Measurements from ENCODE around the gene PITPNC1.
"Not testable (repeated sequence)": the region's sequence is repeated elsewhere in the genome, so short reads cannot be mapped to it uniquely, and the experiment has no call there.

The PITPNC1 gene

DNA sequence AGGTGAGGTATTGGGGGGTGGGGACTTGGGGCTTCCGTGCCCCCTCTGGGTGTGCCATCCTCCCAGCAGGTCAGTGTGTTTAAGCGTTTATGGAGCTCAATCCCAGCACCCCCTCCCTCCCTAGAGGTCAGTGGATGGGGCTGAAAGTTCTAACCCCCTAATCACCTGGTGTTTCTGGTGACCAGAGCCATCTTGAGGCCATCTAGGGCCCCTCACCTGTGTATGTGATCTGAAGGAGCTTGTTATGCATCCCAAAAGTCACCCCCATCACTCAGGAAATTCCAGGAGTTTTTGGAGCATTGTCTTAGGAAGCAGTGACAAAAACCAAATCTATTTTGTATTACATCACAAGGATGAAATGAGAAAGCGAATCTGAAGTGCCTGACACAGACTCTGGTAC is 272.8 kb downstream of the PITPNC1 start:
- Histone ChIP-seq H2BK12ac (ENCODE audit: low read length) (no peak overlapping the region), H3K27ac (replicated peaks; ENCODE audit: low read length) (no peak overlapping the region), H3K23ac (ENCODE audit: low read depth, low read length, poor library complexity) (no peak overlapping the region), H3K79me1 (ENCODE audit: low read depth, low read length) (peaks cover 2% of the 10 kb centered on the region), H3K14ac (ENCODE audit: low read length) (no peak overlapping the region), H2BK120ac (ENCODE audit: low read depth, low read length) (no peak overlapping the region), H3K4me3 (ENCODE audit: low read length in 2 of 2) (no peak overlapping the region), H3K36me3 (replicated peaks in 1 of 2; ENCODE audit: control insufficient read depth in 2 of 2, insufficient read depth in 2 of 2, low read length in 2 of 2) (no peaks in the 10 kb centered on the region), H4K91ac (ENCODE audit: low read depth, low read length, poor library complexity) (no peak overlapping the region), H3K4me1 (ENCODE audit: control insufficient read depth in 2 of 2, insufficient read depth in 1 of 2, low read depth in 1 of 2, low read length in 2 of 2) (no peaks in the 10 kb centered on the region), H2BK5ac (ENCODE audit: low read length) (no peak overlapping the region), H2AK5ac (ENCODE audit: low read depth, low read length) (no peak overlapping the region), H3K27me3 (ENCODE audit: control insufficient read depth in 3 of 3, insufficient read depth in 3 of 3, low read depth in 1 of 3, low read length in 3 of 3) (no peaks in the 10 kb centered on the region), H3K9me3 (replicated peaks in 1 of 2; ENCODE audit: control insufficient read depth in 2 of 2, insufficient read depth in 1 of 2, low read depth in 1 of 2, low read length in 2 of 2) (no peaks in the 10 kb centered on the region), H3K4me2 (ENCODE audit: insufficient read depth, low read length, poor library complexity, severe bottlenecking) (no peak overlapping the region), H3K18ac (ENCODE audit: low read length) (no peak overlapping the region), H2AFZ (ENCODE audit: low read length) (no peak overlapping the region), H3K9ac (ENCODE audit: low read depth, low read length, poor library complexity) (no peak overlapping the region), H4K8ac (ENCODE audit: low read depth, low read length) (no peak overlapping the region), H2BK15ac (ENCODE audit: low read length) (no peak overlapping the region), H3K4ac (ENCODE audit: low read length) (no peak overlapping the region)
- WGBS, 2 donors (ENCODE audit: extremely low coverage in 2 of 2, insufficient read length in 2 of 2, insufficient replicate concordance in 1 of 2): no CpG with 5 or more reads among the region's 3 CpGs
- DNase-seq (ENCODE audit: low spot score): no peak

- H2BK120ac ChIP-seq (ENCODE audit: low read depth, low read length); H4K8ac ChIP-seq (ENCODE audit: low read depth, low read length); H3K27me3 ChIP-seq (ENCODE audit: control insufficient read depth in 3 of 3, insufficient read depth in 3 of 3, low read depth in 1 of 3, low read length in 3 of 3); H3K9me3 ChIP-seq (replicated peaks in 1 of 2; ENCODE audit: control insufficient read depth in 2 of 2, insufficient read depth in 1 of 2, low read depth in 1 of 2, low read length in 2 of 2); H3K4me3 ChIP-seq (ENCODE audit: low read length in 2 of 2); H3K23ac ChIP-seq (ENCODE audit: low read depth, low read length, poor library complexity); H4K91ac ChIP-seq (ENCODE audit: low read depth, low read length, poor library complexity); H3K4me2 ChIP-seq (ENCODE audit: insufficient read depth, low read length, poor library complexity, severe bottlenecking); H2BK5ac ChIP-seq (ENCODE audit: low read length); H3K79me1 ChIP-seq (ENCODE audit: low read depth, low read length); DNase-seq (ENCODE audit: low spot score); H2AFZ ChIP-seq (ENCODE audit: low read length); H2AK5ac ChIP-seq (ENCODE audit: low read depth, low read length); H2BK12ac ChIP-seq (ENCODE audit: low read length); H3K4ac ChIP-seq (ENCODE audit: low read length); H3K36me3 ChIP-seq (replicated peaks in 1 of 2; ENCODE audit: control insufficient read depth in 2 of 2, insufficient read depth in 2 of 2, low read length in 2 of 2); H3K27ac ChIP-seq (replicated peaks; ENCODE audit: low read length); H2BK15ac ChIP-seq (ENCODE audit: low read length); H3K4me1 ChIP-seq (ENCODE audit: control insufficient read depth in 2 of 2, insufficient read depth in 1 of 2, low read depth in 1 of 2, low read length in 2 of 2); H3K18ac ChIP-seq (ENCODE audit: low read length); H3K14ac ChIP-seq (ENCODE audit: low read length); H3K9ac ChIP-seq (ENCODE audit: low read depth, low read length, poor library complexity): not testable (repeated sequence)
- no CpG with 5 or more reads among the region's 7 CpGs for WGBS, 2 donors (ENCODE audit: extremely low coverage in 2 of 2, insufficient read length in 2 of 2, insufficient replicate concordance in 1 of 2)
Observed at GRCh38 chr17:67651218-67651579, 274.1 kb downstream of the PITPNC1 start.

DNA sequence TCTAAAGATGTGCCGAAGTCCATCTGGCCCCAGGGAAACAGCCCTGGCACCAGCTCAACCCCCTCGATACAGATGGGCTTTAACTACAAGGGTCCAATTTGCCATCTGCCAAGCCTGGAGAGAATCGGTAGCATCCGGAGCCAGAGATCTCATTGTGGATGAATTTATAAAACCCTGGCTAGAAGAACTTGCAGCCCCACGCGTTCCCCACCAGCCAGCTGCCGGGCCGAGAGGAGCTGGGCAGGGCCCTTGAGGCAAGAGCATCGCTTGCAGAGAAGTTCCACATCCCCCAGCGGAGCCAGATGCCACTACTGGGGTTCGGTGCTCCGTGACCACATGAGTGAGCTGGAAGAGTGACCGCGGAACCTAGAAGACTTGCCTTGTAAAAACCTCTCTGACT is 275.4 kb downstream of the PITPNC1 start:
- no peaks in the 10 kb centered on the region for H3K27me3 ChIP-seq (ENCODE audit: control insufficient read depth in 3 of 3, insufficient read depth in 3 of 3, low read depth in 1 of 3, low read length in 3 of 3)
- H2BK5ac ChIP-seq (ENCODE audit: low read length): no peak overlapping the region
- H2AK5ac ChIP-seq (ENCODE audit: low read depth, low read length): no peak overlapping the region
- no peak overlapping the region for H3K14ac ChIP-seq (ENCODE audit: low read length)
- H2BK120ac ChIP-seq (ENCODE audit: low read depth, low read length): no peak overlapping the region
- H3K4me1 ChIP-seq (ENCODE audit: control insufficient read depth in 2 of 2, insufficient read depth in 1 of 2, low read depth in 1 of 2, low read length in 2 of 2): no peaks in the 10 kb centered on the region
- H4K8ac ChIP-seq (ENCODE audit: low read depth, low read length): no peak overlapping the region
- H3K18ac ChIP-seq (ENCODE audit: low read length): no peak overlapping the region
- no peak overlapping the region for H3K4ac ChIP-seq (ENCODE audit: low read length)
- H3K9ac ChIP-seq (ENCODE audit: low read depth, low read length, poor library complexity): no peak overlapping the region
- no peak for DNase-seq (ENCODE audit: low spot score)
- no CpG with 5 or more reads among the region's 14 CpGs for WGBS, 2 donors (ENCODE audit: extremely low coverage in 2 of 2, insufficient read length in 2 of 2, insufficient replicate concordance in 1 of 2)
- H3K4me3 ChIP-seq (ENCODE audit: low read length in 2 of 2): no peak overlapping the region
- no peak overlapping the region for H3K4me2 ChIP-seq (ENCODE audit: insufficient read depth, low read length, poor library complexity, severe bottlenecking)
- H2AFZ ChIP-seq (ENCODE audit: low read length): no peak overlapping the region
- H3K23ac ChIP-seq (ENCODE audit: low read depth, low read length, poor library complexity): no peak overlapping the region
- no peak overlapping the region for H4K91ac ChIP-seq (ENCODE audit: low read depth, low read length, poor library complexity)
- no peaks in the 10 kb centered on the region for H3K36me3 ChIP-seq (replicated peaks in 1 of 2; ENCODE audit: control insufficient read depth in 2 of 2, insufficient read depth in 2 of 2, low read length in 2 of 2)
- H3K9me3 ChIP-seq (replicated peaks in 1 of 2; ENCODE audit: control insufficient read depth in 2 of 2, insufficient read depth in 1 of 2, low read depth in 1 of 2, low read length in 2 of 2): no peaks in the 10 kb centered on the region
- H2BK15ac ChIP-seq (ENCODE audit: low read length): no peak overlapping the region
- H3K27ac ChIP-seq (replicated peaks; ENCODE audit: low read length): no peak overlapping the region
- no peaks in the 10 kb centered on the region for H3K79me1 ChIP-seq (ENCODE audit: low read depth, low read length)
- H2BK12ac ChIP-seq (ENCODE audit: low read length): no peak overlapping the region

DNA sequence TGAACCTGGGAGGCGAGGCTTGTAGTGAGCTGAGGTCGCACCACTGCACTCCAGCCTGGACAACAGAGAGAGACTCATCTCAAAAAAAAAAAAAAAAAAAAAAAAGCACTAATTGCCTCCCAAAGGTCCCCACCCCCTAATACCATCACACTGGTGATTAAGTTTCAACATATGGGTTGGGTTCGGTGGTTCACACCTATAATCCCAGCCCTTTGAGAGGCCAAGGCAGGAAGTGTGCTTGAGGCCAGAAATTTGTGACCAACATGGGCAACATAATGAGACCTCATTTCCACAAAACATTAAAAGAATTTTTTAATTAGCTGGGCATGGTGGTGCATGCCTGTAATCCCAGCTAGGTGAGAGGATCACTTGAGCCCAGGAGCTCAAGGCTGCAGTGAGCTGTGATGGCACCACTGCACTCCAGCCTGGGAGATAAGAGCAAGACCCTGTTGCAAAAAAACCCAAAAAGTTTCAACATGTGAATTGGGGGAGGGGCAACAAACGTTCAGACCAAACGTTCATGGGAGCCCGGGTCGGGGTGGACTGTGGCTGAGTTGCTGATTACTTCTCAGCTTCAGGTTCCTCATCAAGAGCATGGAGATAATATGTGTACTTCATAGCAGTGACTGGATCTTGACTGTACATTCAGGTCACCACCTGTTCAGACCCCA is 278.5 kb downstream of the PITPNC1 start:
- no peak overlapping the region for H3K27ac ChIP-seq (replicated peaks; ENCODE audit: low read length)
- H3K79me1 ChIP-seq (ENCODE audit: low read depth, low read length): no peaks in the 10 kb centered on the region
- no peak overlapping the region for H3K14ac ChIP-seq (ENCODE audit: low read length)
- H3K18ac ChIP-seq (ENCODE audit: low read length): no peak overlapping the region
- no peak overlapping the region for H2BK5ac ChIP-seq (ENCODE audit: low read length)
- no peaks in the 10 kb centered on the region for H3K27me3 ChIP-seq (ENCODE audit: control insufficient read depth in 3 of 3, insufficient read depth in 3 of 3, low read depth in 1 of 3, low read length in 3 of 3)
- H3K4me3 ChIP-seq (ENCODE audit: low read length in 2 of 2): no peak overlapping the region
- peaks cover 0 to 2% of the 10 kb centered on the region in 2 donors for H3K4me1 ChIP-seq (ENCODE audit: control insufficient read depth in 2 of 2, insufficient read depth in 1 of 2, low read depth in 1 of 2, low read length in 2 of 2)
- no peak overlapping the region for H3K23ac ChIP-seq (ENCODE audit: low read depth, low read length, poor library complexity)
- no peak overlapping the region for H2BK12ac ChIP-seq (ENCODE audit: low read length)
- H3K9ac ChIP-seq (ENCODE audit: low read depth, low read length, poor library complexity): no peak overlapping the region
- H4K8ac ChIP-seq (ENCODE audit: low read depth, low read length): no peak overlapping the region
- H3K36me3 ChIP-seq (replicated peaks in 1 of 2; ENCODE audit: control insufficient read depth in 2 of 2, insufficient read depth in 2 of 2, low read length in 2 of 2): no peaks in the 10 kb centered on the region
- H4K91ac ChIP-seq (ENCODE audit: low read depth, low read length, poor library complexity): no peak overlapping the region
- H3K9me3 ChIP-seq (replicated peaks in 1 of 2; ENCODE audit: control insufficient read depth in 2 of 2, insufficient read depth in 1 of 2, low read depth in 1 of 2, low read length in 2 of 2): peaks cover 0 to 2% of the 10 kb centered on the region in 2 donors
- no peak overlapping the region for H2AFZ ChIP-seq (ENCODE audit: low read length)
- no peak for DNase-seq (ENCODE audit: low spot score)
- no peak overlapping the region for H2BK15ac ChIP-seq (ENCODE audit: low read length)
- no peak overlapping the region for H2BK120ac ChIP-seq (ENCODE audit: low read depth, low read length)
- no peak overlapping the region for H2AK5ac ChIP-seq (ENCODE audit: low read depth, low read length)
- WGBS, 2 donors (ENCODE audit: extremely low coverage in 2 of 2, insufficient read length in 2 of 2, insufficient replicate concordance in 1 of 2): no CpG with 5 or more reads among the region's 7 CpGs
- H3K4ac ChIP-seq (ENCODE audit: low read length): no peak overlapping the region
- H3K4me2 ChIP-seq (ENCODE audit: insufficient read depth, low read length, poor library complexity, severe bottlenecking): no peak overlapping the region

Measured in neuronal stem cell (in vitro differentiated cells).